ENCODE results near the gene MARCO.

Gene MARCO

GRCh38 chr2:118913131-118913802, 28.7 kb upstream of the MARCO start:
- H3K9ac ChIP-seq (ENCODE audit: low read length), result no peak overlapping the region
- H3K4me1 ChIP-seq (ENCODE audit: control insufficient read depth, insufficient read depth, low read length), result peaks cover 11% of the 10 kb centered on the region
- peaks cover 21% of the 10 kb centered on the region for H3K27me3 ChIP-seq (replicated peaks; ENCODE audit: control insufficient read depth, insufficient read depth, low read length)
- no peaks in the 10 kb centered on the region for H3K36me3 ChIP-seq (ENCODE audit: control insufficient read depth, insufficient read depth, low read length, severe bottlenecking)
- no peak overlapping the region for H3K4me3 ChIP-seq (ENCODE audit: low read length)
- peaks cover 8% of the 10 kb centered on the region for H3K9me3 ChIP-seq (ENCODE audit: control insufficient read depth, low read length)
- DNase-seq (ENCODE audit: low read depth), result no peak

GRCh38 chr2:118913803-118914645, 28.0 kb upstream of the MARCO start:
- H3K9me3 ChIP-seq (ENCODE audit: control insufficient read depth, low read length), result peaks cover 14% of the 10 kb centered on the region
- DNase-seq (ENCODE audit: low read depth), result no peak
- H3K36me3 ChIP-seq (ENCODE audit: control insufficient read depth, insufficient read depth, low read length, severe bottlenecking), result no peaks in the 10 kb centered on the region
- peaks cover 17% of the 10 kb centered on the region for H3K27me3 ChIP-seq (replicated peaks; ENCODE audit: control insufficient read depth, insufficient read depth, low read length)
- H3K4me3 ChIP-seq (ENCODE audit: low read length), result no peak overlapping the region
- H3K4me1 ChIP-seq (ENCODE audit: control insufficient read depth, insufficient read depth, low read length), result peaks cover 11% of the 10 kb centered on the region
- no peak overlapping the region for H3K9ac ChIP-seq (ENCODE audit: low read length)

GRCh38 chr2:118914721-118915453, 27.1 kb upstream of the MARCO start:
- no peak overlapping the region for H3K4me3 ChIP-seq (ENCODE audit: low read length)
- H3K4me1 ChIP-seq (ENCODE audit: control insufficient read depth, insufficient read depth, low read length), result peaks cover 11% of the 10 kb centered on the region
- H3K9me3 ChIP-seq (ENCODE audit: control insufficient read depth, low read length), result peaks cover 14% of the 10 kb centered on the region
- H3K9ac ChIP-seq (ENCODE audit: low read length), result no peak overlapping the region
- DNase-seq (ENCODE audit: low read depth), result no peak
- H3K27me3 ChIP-seq (replicated peaks; ENCODE audit: control insufficient read depth, insufficient read depth, low read length), result peaks cover 11% of the 10 kb centered on the region
- H3K36me3 ChIP-seq (ENCODE audit: control insufficient read depth, insufficient read depth, low read length, severe bottlenecking), result no peaks in the 10 kb centered on the region

GRCh38 chr2:118918017-118918416, 24.0 kb upstream of the MARCO start:
- H3K9ac ChIP-seq (ENCODE audit: low read length), result no peak overlapping the region
- no peak for DNase-seq (ENCODE audit: low read depth)
- H3K4me3 ChIP-seq (ENCODE audit: low read length), result no peak overlapping the region
- no peaks in the 10 kb centered on the region for H3K36me3 ChIP-seq (ENCODE audit: control insufficient read depth, insufficient read depth, low read length, severe bottlenecking)
- H3K9me3 ChIP-seq (ENCODE audit: control insufficient read depth, low read length), result peaks cover 6% of the 10 kb centered on the region
- H3K27me3 ChIP-seq (replicated peaks; ENCODE audit: control insufficient read depth, insufficient read depth, low read length), result peaks cover 4% of the 10 kb centered on the region
- H3K4me1 ChIP-seq (ENCODE audit: control insufficient read depth, insufficient read depth, low read length), result peaks cover 13% of the 10 kb centered on the region

GRCh38 chr2:118921646-118922045, 20.3 kb upstream of the MARCO start:
- Histone ChIP-seq H3K9ac (ENCODE audit: low read length) (no peak overlapping the region), H3K27me3 (replicated peaks; ENCODE audit: control insufficient read depth, insufficient read depth, low read length) (no peaks in the 10 kb centered on the region)
- no peak for DNase-seq (ENCODE audit: low read depth)

GRCh38 chr2:118922254-118922653, 19.7 kb upstream of the MARCO start:
- no peak for DNase-seq (ENCODE audit: low read depth)
- H3K4me1 ChIP-seq (ENCODE audit: control insufficient read depth, insufficient read depth, low read length), result peaks cover 16% of the 10 kb centered on the region
- no peaks in the 10 kb centered on the region for H3K36me3 ChIP-seq (ENCODE audit: control insufficient read depth, insufficient read depth, low read length, severe bottlenecking)
- no peak overlapping the region for H3K9ac ChIP-seq (ENCODE audit: low read length)
- H3K9me3 ChIP-seq (ENCODE audit: control insufficient read depth, low read length), result peaks cover 6% of the 10 kb centered on the region
- H3K27me3 ChIP-seq (replicated peaks; ENCODE audit: control insufficient read depth, insufficient read depth, low read length), result peaks cover 6% of the 10 kb centered on the region
- H3K4me3 ChIP-seq (ENCODE audit: low read length), result no peak overlapping the region

More at GRCh38 chr2:118921646-118922045, 20.3 kb upstream of the MARCO start:
- Histone ChIP-seq H3K36me3 (ENCODE audit: control insufficient read depth, insufficient read depth, low read length, severe bottlenecking) (no peaks in the 10 kb centered on the region), H3K4me1 (ENCODE audit: control insufficient read depth, insufficient read depth, low read length) (peaks cover 14% of the 10 kb centered on the region), H3K4me3 (ENCODE audit: low read length) (no peak overlapping the region), H3K9me3 (ENCODE audit: control insufficient read depth, low read length) (peaks cover 6% of the 10 kb centered on the region)

- Histone ChIP-seq H3K9me3 (ENCODE audit: control insufficient read depth, low read length) (peaks cover 6% of the 10 kb centered on the region), H3K36me3 (ENCODE audit: control insufficient read depth, insufficient read depth, low read length, severe bottlenecking) (no peaks in the 10 kb centered on the region), H3K27me3 (replicated peaks; ENCODE audit: control insufficient read depth, insufficient read depth, low read length) (peaks cover 8% of the 10 kb centered on the region), H3K9ac (ENCODE audit: low read length) (no peak overlapping the region), H3K4me1 (ENCODE audit: control insufficient read depth, insufficient read depth, low read length) (peaks cover 16% of the 10 kb centered on the region), H3K4me3 (ENCODE audit: low read length) (no peak overlapping the region)
- DNase-seq (ENCODE audit: low read depth), result no peak
These were observed 18.6 kb upstream of the MARCO start for GRCh38 chr2:118923371-118923770.

GRCh38 chr2:118925476-118925875, 16.5 kb upstream of the MARCO start:
- no peak for DNase-seq (ENCODE audit: low read depth)
- Histone ChIP-seq H3K4me1 (ENCODE audit: control insufficient read depth, insufficient read depth, low read length) (peaks cover 16% of the 10 kb centered on the region), H3K27me3 (replicated peaks; ENCODE audit: control insufficient read depth, insufficient read depth, low read length) (peaks cover 8% of the 10 kb centered on the region), H3K36me3 (ENCODE audit: control insufficient read depth, insufficient read depth, low read length, severe bottlenecking) (no peaks in the 10 kb centered on the region), H3K9ac (ENCODE audit: low read length) (no peak overlapping the region), H3K4me3 (ENCODE audit: low read length) (no peak overlapping the region), H3K9me3 (ENCODE audit: control insufficient read depth, low read length) (no peaks in the 10 kb centered on the region)

GRCh38 chr2:118925981-118926380, 16.0 kb upstream of the MARCO start:
- Histone ChIP-seq H3K4me1 (ENCODE audit: control insufficient read depth, insufficient read depth, low read length) (peaks cover 16% of the 10 kb centered on the region), H3K27me3 (replicated peaks; ENCODE audit: control insufficient read depth, insufficient read depth, low read length) (peaks cover 8% of the 10 kb centered on the region), H3K4me3 (ENCODE audit: low read length) (no peak overlapping the region), H3K36me3 (ENCODE audit: control insufficient read depth, insufficient read depth, low read length, severe bottlenecking) (no peaks in the 10 kb centered on the region), H3K9ac (ENCODE audit: low read length) (no peak overlapping the region), H3K9me3 (ENCODE audit: control insufficient read depth, low read length) (no peaks in the 10 kb centered on the region)
- no peak for DNase-seq (ENCODE audit: low read depth)

GRCh38 chr2:118929059-118929458, 12.9 kb upstream of the MARCO start:
- Histone ChIP-seq H3K9me3 (ENCODE audit: control insufficient read depth, low read length) (peaks cover 25% of the 10 kb centered on the region), H3K27me3 (replicated peaks; ENCODE audit: control insufficient read depth, insufficient read depth, low read length) (peaks cover 8% of the 10 kb centered on the region), H3K9ac (ENCODE audit: low read length) (no peak overlapping the region), H3K4me1 (ENCODE audit: control insufficient read depth, insufficient read depth, low read length) (peaks cover 13% of the 10 kb centered on the region), H3K36me3 (ENCODE audit: control insufficient read depth, insufficient read depth, low read length, severe bottlenecking) (no peaks in the 10 kb centered on the region), H3K4me3 (ENCODE audit: low read length) (no peak overlapping the region)
- no peak for DNase-seq (ENCODE audit: low read depth)

GRCh38 chr2:118932949-118933348, 9.0 kb upstream of the MARCO start:
- no peaks in the 10 kb centered on the region for H3K36me3 ChIP-seq (ENCODE audit: control insufficient read depth, insufficient read depth, low read length, severe bottlenecking)
- H3K4me3 ChIP-seq (ENCODE audit: low read length), result no peak overlapping the region
- H3K4me1 ChIP-seq (ENCODE audit: control insufficient read depth, insufficient read depth, low read length), result no peaks in the 10 kb centered on the region
- H3K9ac ChIP-seq (ENCODE audit: low read length), result no peak overlapping the region
- DNase-seq (ENCODE audit: low read depth), result no peak
- no peaks in the 10 kb centered on the region for H3K27me3 ChIP-seq (replicated peaks; ENCODE audit: control insufficient read depth, insufficient read depth, low read length)
- peaks cover 25% of the 10 kb centered on the region for H3K9me3 ChIP-seq (ENCODE audit: control insufficient read depth, low read length)

All from adipocyte (in vitro differentiated cells).